H1 (cell line): ENCODE measurements around the gene RGS8. TPM values are rescaled to one million over a fixed set of nuclear protein-coding genes. Genes with fewer than 3 reads are reported as not detected.

Source experiments
- CTCF ChIA-PET: fragments of 300-600 bp; sonication (Branson Sonifier 250); formaldehyde crosslinking; loops from one replicate; lab custom pipeline; 2021; ENCODE audit not compliant: partially characterized antibody; lab: Charles Lee
- POLR2A ChIA-PET: fragments of 300-600 bp; sonication (Branson Sonifier 250); formaldehyde crosslinking; loops from one replicate; lab custom pipeline; 2021; ENCODE audit warnings: inconsistent platforms; ENCODE audit not compliant: partially characterized antibody; lab: Charles Lee
- DNase-seq, 2 experiments: peaks; one replicate each; pipeline versions ENCODE4 v3.0.0 to v3.0.0-alpha.2; 2010 to 2022; ENCODE audit warnings: low spot score in 2 of 2, low read depth in 1 of 2, mixed read lengths in 1 of 2
- FAIRE-seq: peaks from 2 replicates; lab custom pipeline; 2011; peaks lifted over from hg19 to GRCh38; lab: Jason Lieb, UNC
- H2AFZ ChIP-seq: 2 replicates; pipeline ENCODE4 v1.8.1; 2012; ENCODE audit warnings: low read length, inconsistent platforms
- H2AK5ac ChIP-seq: 2 replicates; pipeline ENCODE4 v1.6.1; 2013; ENCODE audit warnings: low read depth, low read length
- H2BK120ac ChIP-seq: replicated peaks from 2 replicates; pipeline ENCODE3; 2013; ENCODE audit warnings: low read depth, low read length, inconsistent platforms
- H2BK12ac ChIP-seq: 2 replicates; pipeline ENCODE4 v1.6.1; 2013; ENCODE audit warnings: low read depth, low read length
- H2BK15ac ChIP-seq: 2 replicates; pipeline ENCODE4 v1.6.1; 2013; ENCODE audit warnings: low read length
- H2BK20ac ChIP-seq: 2 replicates; pipeline ENCODE4 v1.6.1; 2013; ENCODE audit warnings: low read length
- H2BK5ac ChIP-seq: 2 replicates; pipeline ENCODE4 v1.6.1; 2013; ENCODE audit warnings: low read depth, low read length
- H3K14ac ChIP-seq: 2 replicates; pipeline ENCODE4 v1.6.1; 2013; ENCODE audit warnings: inconsistent platforms; ENCODE audit not compliant: insufficient read length
- H3K18ac ChIP-seq: 2 replicates; pipeline ENCODE4 v1.6.1; 2013; ENCODE audit warnings: low read length; ENCODE audit errors: extremely low read depth
- H3K23ac ChIP-seq: 2 replicates; pipeline ENCODE4 v1.6.1; 2013; ENCODE audit warnings: inconsistent platforms; ENCODE audit not compliant: insufficient read length
- H3K23me2 ChIP-seq: 2 replicates; pipeline ENCODE4 v1.6.1; 2013; ENCODE audit warnings: low read depth, low read length
- H3K27ac ChIP-seq: 2 replicates; pipeline ENCODE4 v1.6.1; 2011; ENCODE audit warnings: low read depth, low read length, inconsistent platforms
- H3K27me3 ChIP-seq, 4 experiments: replicated peaks in 1 of 4; 1 replicate in 1 of 4; 2 replicates in 3 of 4; pipeline versions ENCODE4 v1.6.1 to v1.8.1; 2011 to 2013; ENCODE audit warnings: low read length in 3 of 4, mild to moderate bottlenecking in 3 of 4, inconsistent platforms in 2 of 4, mixed read lengths in 2 of 4, moderate library complexity in 1 of 4; ENCODE audit not compliant: control insufficient read depth in 3 of 4, insufficient read depth in 3 of 4; ENCODE audit errors: extremely low read depth in 1 of 4
- H3K36me3 ChIP-seq, 4 experiments: 2 replicates each; pipeline versions ENCODE4 v1.6.1 to v1.8.1; 2011 to 2013; ENCODE audit warnings: mild to moderate bottlenecking in 4 of 4, low read length in 3 of 4, moderate library complexity in 2 of 4, control low read depth in 1 of 4, inconsistent platforms in 1 of 4; ENCODE audit not compliant: insufficient read depth in 4 of 4, control insufficient read depth in 2 of 4
- H3K4ac ChIP-seq: replicated peaks from 2 replicates; pipeline ENCODE3; 2013; ENCODE audit warnings: low read length, low read depth, mixed read lengths, inconsistent platforms; ENCODE audit not compliant: insufficient read length
- H3K4me1 ChIP-seq, 4 experiments: replicated peaks in 1 of 4; 1 replicate in 1 of 4; 2 replicates in 3 of 4; pipeline versions ENCODE4 v1.6.1 to v1.8.1; 2011 to 2013; ENCODE audit warnings: low read length in 3 of 4, inconsistent platforms in 2 of 4, mixed read lengths in 1 of 4; ENCODE audit not compliant: insufficient read depth in 4 of 4, control insufficient read depth in 3 of 4
- H3K4me2 ChIP-seq, 2 experiments: 2 replicates each; pipeline versions ENCODE4 v1.6.1 to v1.8.1; 2011 to 2013; ENCODE audit warnings: low read depth in 2 of 2, low read length in 2 of 2, control low read depth in 1 of 2, inconsistent platforms in 1 of 2, mild to moderate bottlenecking in 1 of 2; ENCODE audit not compliant: insufficient read depth in 1 of 2
- H3K4me3 ChIP-seq, 4 experiments: fragments of 200-600, 300-600 bp in 1 of 4; sonication (generic), shearing (Covaris generic), sonication (Bioruptor Twin) in 1 of 4; 2 replicates each; pipeline versions ENCODE4 v1.5.1 to v1.8.1; 2011 to 2016; ENCODE audit warnings: low read length in 4 of 4, low read depth in 3 of 4, control low read depth in 2 of 4, inconsistent platforms in 2 of 4, mild to moderate bottlenecking in 2 of 4, mixed read lengths in 1 of 4, moderate library complexity in 1 of 4; ENCODE audit not compliant: insufficient read depth in 2 of 4; ENCODE audit errors: extremely low read depth in 1 of 4
- H3K56ac ChIP-seq: replicated peaks from 2 replicates; pipeline ENCODE3; 2013; ENCODE audit warnings: low read depth, mild to moderate bottlenecking, mixed read lengths, low read length, inconsistent platforms; ENCODE audit not compliant: insufficient read length
- H3K79me1 ChIP-seq: 2 replicates; pipeline ENCODE4 v1.6.1; 2013; ENCODE audit warnings: low read depth, low read length, control low read depth
- H3K79me2 ChIP-seq, 2 experiments: 2 replicates each; pipeline versions ENCODE4 v1.6.1 to v1.8.1; 2012 to 2013; ENCODE audit warnings: low read length in 2 of 2, mild to moderate bottlenecking in 2 of 2, inconsistent platforms in 1 of 2; ENCODE audit not compliant: insufficient read depth in 2 of 2, control insufficient read depth in 1 of 2
- H3K9ac ChIP-seq, 4 experiments: replicated peaks in 1 of 4; 1 replicate in 1 of 4; 2 replicates in 3 of 4; pipeline versions ENCODE4 v1.6.1 to v1.8.1; 2011 to 2013; ENCODE audit warnings: low read depth in 3 of 4, low read length in 3 of 4, control low read depth in 2 of 4, mild to moderate bottlenecking in 2 of 4, moderate library complexity in 2 of 4, inconsistent platforms in 1 of 4; ENCODE audit errors: extremely low read depth in 1 of 4
- H3K9me3 ChIP-seq, 2 experiments: 2 replicates each; pipeline versions ENCODE4 v1.6.1 to v1.8.1; 2012 to 2013; ENCODE audit warnings: mild to moderate bottlenecking in 2 of 2, moderate library complexity in 2 of 2, control low read depth in 1 of 2, inconsistent platforms in 1 of 2, low read depth in 1 of 2, low read length in 1 of 2, mixed read lengths in 1 of 2; ENCODE audit not compliant: insufficient read depth in 2 of 2
- H4K20me1 ChIP-seq, 2 experiments: replicated peaks in 1 of 2; 2 replicates each; pipeline versions ENCODE3 to v1.8.1; 2011 to 2013; ENCODE audit warnings: inconsistent platforms in 2 of 2, low read length in 2 of 2, mild to moderate bottlenecking in 1 of 2; ENCODE audit not compliant: insufficient read depth in 2 of 2, control insufficient read depth in 1 of 2
- H4K5ac ChIP-seq: 2 replicates; pipeline ENCODE4 v1.6.1; 2013; ENCODE audit warnings: low read length, low read depth, mixed read lengths, inconsistent platforms; ENCODE audit not compliant: insufficient read length
- H4K8ac ChIP-seq: 2 replicates; pipeline ENCODE4 v1.8.0; 2013; ENCODE audit warnings: mild to moderate bottlenecking, moderate library complexity, low read length, inconsistent platforms; ENCODE audit not compliant: insufficient read depth; ENCODE audit errors: extremely low read depth
- H4K91ac ChIP-seq: replicated peaks from 2 replicates; pipeline ENCODE3; 2013; ENCODE audit warnings: low read length, mixed read lengths, inconsistent platforms; ENCODE audit not compliant: insufficient read length
- FOSL1 ChIP-seq: IDR thresholded peaks from 2 replicates; pipeline ENCODE4 v1.6.1; 2011; ENCODE audit warnings: mild to moderate bottlenecking, low read depth, low read length, moderate library complexity; ENCODE audit not compliant: insufficient read depth
- JUN ChIP-seq: IDR thresholded peaks from 2 replicates; pipeline ENCODE4 v1.6.1; 2011; ENCODE audit warnings: low read depth, mild to moderate bottlenecking, improper control_type of control experiment, low read length
- KDM1A ChIP-seq: fragments of 200-600, 300-600 bp; sonication (generic); IDR thresholded peaks from 2 replicates; pipeline ENCODE4 v1.7.1; 2016; ENCODE audit warnings: mild to moderate bottlenecking, low read length, borderline replicate concordance
- NRF1 ChIP-seq: IDR thresholded peaks from 2 replicates; pipeline ENCODE4 v1.6.1; 2011; ENCODE audit warnings: mild to moderate bottlenecking, low read depth, low read length, improper control_type of control experiment
- SP4 ChIP-seq: IDR thresholded peaks from 2 replicates; pipeline ENCODE4 v1.6.1; 2012; ENCODE audit warnings: low read length, inconsistent platforms
- SUZ12 ChIP-seq: fragments of 200-600 bp; sonication (generic); IDR thresholded peaks from 2 replicates; pipeline ENCODE4 v1.6.1; 2012; ENCODE audit warnings: mild to moderate bottlenecking, inconsistent platforms, low read length, moderate library complexity, mixed read lengths
- WGBS, 2 experiments: shearing (Covaris generic) in 1 of 2; methylation state at CpG; one replicate each; pipeline versions ENCODE4 v1.1.6 to v1.1.7; 2013 to 2015; ENCODE audit warnings: low lambda C conversion rate in 2 of 2, mixed read lengths in 2 of 2, inconsistent platforms in 1 of 2, low coverage in 1 of 2, missing lambda C conversion rate in 1 of 2; ENCODE audit not compliant: insufficient replicate concordance in 2 of 2, insufficient coverage in 1 of 2, insufficient read length in 1 of 2; ENCODE audit errors: extremely low coverage in 1 of 2, missing lambda C conversion rate in 1 of 2; 5-methylcytosine and 5-hydroxymethylcytosine counted together
- polyA plus RNA-seq, 7 experiments: library from polyadenylated mRNA; depleted of rRNA in 3 of 7; stranded (reverse) in 5 of 7; unstranded in 2 of 7; fragments of >200 nt in 5 of 7; fragments of 200-250 nt in 2 of 7; gene quantifications; 1 replicate in 5 of 7; 2 replicates in 1 of 7; 4 replicates in 1 of 7; pipeline versions ENCODE4 v1.2.1 to v1.2.3, GENCODE V29; 2011 to 2013; ENCODE audit warnings: missing spikeins in 2 of 7, mixed read lengths in 2 of 7
- total RNA-seq: library from RNA; stranded (reverse); fragmentation: NEBNext Ultra II Directional; extraction: Animal tissue kit (Norgen Biotek cat#: 25700); gene quantifications from 2 replicates; pipeline ENCODE4 v1.2.1, GENCODE V29; 2021

RGS8 gene
- total and polyA plus RNA-seq, 2 of the 8 experiments (the other 6 are each of a cell fraction or from before 2014, with no cell fraction given): 0.13 to 0.23 TPM

GRCh38 chr1:182667848-182668505 lies 16.4 kb downstream of the RGS8 start:
- H3K56ac ChIP-seq: no peak overlapping the region
- no peaks in the 10 kb centered on the region for H3K79me1 ChIP-seq
- no peak for FAIRE-seq
- H4K20me1 ChIP-seq: no peaks in the 10 kb centered on the region
- H4K8ac ChIP-seq: no peak overlapping the region
- POLR2A ChIA-PET: interaction anchor here (1.0 to 3.3 kb wide), 6 partner anchors 33 to 113 kb away, joined by 3 to 17 read pairs (median 5); partner anchors contain the start of gene RGS16
- H3K4ac ChIP-seq: no peak overlapping the region
- no peak overlapping the region for H2BK5ac ChIP-seq
- H3K14ac ChIP-seq: no peak overlapping the region
- DNase-seq: no peak
- H2BK12ac ChIP-seq: no peak overlapping the region
- H2BK20ac ChIP-seq: no peak overlapping the region
- WGBS, 2 experiments: 87% methylated on average over 7 of the region's 7 CpGs; no CpG with 5 or more reads in 1 of the 2 experiments
- peaks cover 0 to 4% (median 1%) of the 10 kb centered on the region in 4 experiments; a peak in 3 of 7 replicates for H3K27me3 ChIP-seq
- TF ChIP-seq JUN (no peak), KDM1A (no peak), SP4 (no peak), FOSL1 (no peak), NRF1 (no peak), SUZ12 (no peak)
- no peak overlapping the region for H2BK15ac ChIP-seq
- no peak overlapping the region for H4K91ac ChIP-seq
- H3K36me3 ChIP-seq: no peaks in the 10 kb centered on the region
- no peak overlapping the region for H3K4me3 ChIP-seq
- H3K27ac ChIP-seq: no peak overlapping the region
- no peak overlapping the region for H4K5ac ChIP-seq
- no peak overlapping the region for H2AFZ ChIP-seq
- no peaks in the 10 kb centered on the region for H3K23me2 ChIP-seq
- no peaks in the 10 kb centered on the region for H3K9me3 ChIP-seq
- no peak overlapping the region for H2AK5ac ChIP-seq
- no peak overlapping the region for H3K23ac ChIP-seq
- no peak overlapping the region for H3K4me2 ChIP-seq
- peaks cover 6 to 29% (median 17%) of the 10 kb centered on the region in 4 experiments for H3K4me1 ChIP-seq
- no peak overlapping the region for H3K9ac ChIP-seq
- CTCF ChIA-PET: interaction anchor here (0.7 to 4.1 kb wide), 9 partner anchors 16 to 332 kb away, joined by 3 to 28 read pairs (median 5); no protein-coding TSS in a partner anchor
- H2BK120ac ChIP-seq: no peak overlapping the region
- H3K18ac ChIP-seq: no peak overlapping the region
- no peaks in the 10 kb centered on the region for H3K79me2 ChIP-seq
